Measurements from ENCODE around the gene TMEM25.

Gene TMEM25

DNA sequence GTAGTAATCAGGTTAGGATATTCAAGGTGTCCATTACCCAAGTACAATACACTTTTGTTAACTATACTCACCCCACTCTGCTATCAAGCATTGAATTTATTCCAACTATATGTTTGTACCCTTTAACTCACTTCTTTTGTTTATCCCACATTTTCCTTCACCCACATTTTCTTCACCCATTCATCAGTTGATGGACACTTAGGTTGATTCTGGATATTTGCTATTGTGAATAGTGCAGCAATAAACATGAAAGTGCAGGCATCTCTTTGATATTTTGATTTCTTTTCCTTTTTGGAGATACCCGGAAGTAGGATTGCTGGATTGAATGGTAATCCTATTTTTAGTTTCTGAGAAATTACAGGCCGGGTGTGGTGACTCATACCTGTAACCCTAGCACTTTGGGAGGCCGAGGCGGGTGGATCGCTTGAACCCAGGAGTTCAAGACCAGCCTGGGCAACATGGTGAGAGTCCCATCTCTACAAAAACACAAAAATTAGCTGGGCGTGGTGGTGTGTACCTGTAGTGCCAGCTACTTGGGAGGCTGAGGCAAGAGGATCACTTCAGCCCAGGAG lies 6.5 kb downstream of the TMEM25 start:
- DNase-seq = no peak
- peaks cover 0 to 17% (median under 1%) of the 10 kb centered on the region in 4 donors for H3K4me1 ChIP-seq
- peaks cover 0 to 47% (median 15%) of the 10 kb centered on the region in 3 donors for H3K36me3 ChIP-seq
- H3K27me3 ChIP-seq = no peaks in the 10 kb centered on the region
- TF ChIP-seq, protein P1, sequence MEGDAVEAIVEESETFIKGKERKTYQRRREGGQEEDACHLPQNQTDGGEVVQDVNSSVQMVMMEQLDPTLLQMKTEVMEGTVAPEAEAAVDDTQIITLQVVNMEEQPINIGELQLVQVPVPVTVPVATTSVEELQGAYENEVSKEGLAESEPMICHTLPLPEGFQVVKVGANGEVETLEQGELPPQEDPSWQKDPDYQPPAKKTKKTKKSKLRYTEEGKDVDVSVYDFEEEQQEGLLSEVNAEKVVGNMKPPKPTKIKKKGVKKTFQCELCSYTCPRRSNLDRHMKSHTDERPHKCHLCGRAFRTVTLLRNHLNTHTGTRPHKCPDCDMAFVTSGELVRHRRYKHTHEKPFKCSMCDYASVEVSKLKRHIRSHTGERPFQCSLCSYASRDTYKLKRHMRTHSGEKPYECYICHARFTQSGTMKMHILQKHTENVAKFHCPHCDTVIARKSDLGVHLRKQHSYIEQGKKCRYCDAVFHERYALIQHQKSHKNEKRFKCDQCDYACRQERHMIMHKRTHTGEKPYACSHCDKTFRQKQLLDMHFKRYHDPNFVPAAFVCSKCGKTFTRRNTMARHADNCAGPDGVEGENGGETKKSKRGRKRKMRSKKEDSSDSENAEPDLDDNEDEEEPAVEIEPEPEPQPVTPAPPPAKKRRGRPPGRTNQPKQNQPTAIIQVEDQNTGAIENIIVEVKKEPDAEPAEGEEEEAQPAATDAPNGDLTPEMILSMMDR (IDR thresholded peaks at IDR 0.05) = no peak
- no peak overlapping the region for H3K4me3 ChIP-seq
- intact Hi-C loops (cut with DNase I; ENCODE audit: low total_unique reads) = no loop called here
- H3K9me3 ChIP-seq = no peaks in the 10 kb centered on the region
- peak overlapping the region in 1 of 2 donors; percentile 28 for H3K27ac ChIP-seq

GRCh38 chr11:118544010-118544646 lies 13.1 kb downstream of the TMEM25 start:
- Histone ChIP-seq H3K9me3 (no peaks in the 10 kb centered on the region), H3K27me3 (no peaks in the 10 kb centered on the region), H3K27ac (no peak overlapping the region), H3K4me1 (no peaks in the 10 kb centered on the region), H3K36me3 (peaks cover 0 to 68% (median 44%) of the 10 kb centered on the region in 3 donors), H3K4me3 (no peak overlapping the region)
- TF ChIP-seq, protein P1 (IDR thresholded peaks at IDR 0.05) = no peak
- DNase-seq = peak in 1 of 2 donors; percentile 17
- intact Hi-C loops (cut with DNase I; ENCODE audit: low total_unique reads) = no loop called here

DNA sequence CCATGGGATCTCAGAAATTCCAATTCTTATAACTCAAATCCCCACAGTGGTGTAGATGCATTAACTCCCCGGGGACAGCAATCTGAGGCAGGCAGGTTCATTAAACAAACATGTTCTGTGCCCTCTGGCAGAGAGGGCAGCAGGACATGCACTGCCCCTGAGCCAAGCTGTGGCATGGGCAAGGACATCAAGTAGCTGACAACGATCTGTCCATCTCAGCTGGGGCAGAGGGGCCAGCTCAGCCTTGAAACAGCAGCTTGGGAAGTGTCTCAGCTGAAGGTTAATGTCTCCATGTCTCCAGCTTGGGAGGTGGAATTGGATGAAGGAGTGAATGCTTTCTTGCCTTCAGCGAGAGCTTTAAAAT lies 13.6 kb downstream of the TMEM25 start:
- no peaks in the 10 kb centered on the region for H3K4me1 ChIP-seq
- DNase-seq = peak in 1 of 2 donors; percentile 27
- H3K27ac ChIP-seq = no peak overlapping the region
- peaks cover 0 to 70% (median 44%) of the 10 kb centered on the region in 3 donors for H3K36me3 ChIP-seq
- H3K9me3 ChIP-seq = no peaks in the 10 kb centered on the region
- no peaks in the 10 kb centered on the region for H3K27me3 ChIP-seq
- intact Hi-C loops (cut with DNase I; ENCODE audit: low total_unique reads) = no loop called here
- no peak overlapping the region for H3K4me3 ChIP-seq
- TF ChIP-seq, protein P1 (IDR thresholded peaks at IDR 0.05) = no peak

GRCh38 chr11:118545533-118545932 lies 14.5 kb downstream of the TMEM25 start:
- Histone ChIP-seq H3K27me3 (no peaks in the 10 kb centered on the region), H3K4me1 (no peaks in the 10 kb centered on the region), H3K27ac (no peak overlapping the region), H3K9me3 (no peaks in the 10 kb centered on the region), H3K4me3 (no peak overlapping the region), H3K36me3 (peaks cover 7 to 79% (median 46%) of the 10 kb centered on the region in 3 donors)
- TF ChIP-seq, protein P1 (IDR thresholded peaks at IDR 0.05) = no peak
- intact Hi-C loops (cut with DNase I; ENCODE audit: low total_unique reads) = no loop called here
- DNase-seq = peak in 1 of 2 donors; percentile 15

DNA sequence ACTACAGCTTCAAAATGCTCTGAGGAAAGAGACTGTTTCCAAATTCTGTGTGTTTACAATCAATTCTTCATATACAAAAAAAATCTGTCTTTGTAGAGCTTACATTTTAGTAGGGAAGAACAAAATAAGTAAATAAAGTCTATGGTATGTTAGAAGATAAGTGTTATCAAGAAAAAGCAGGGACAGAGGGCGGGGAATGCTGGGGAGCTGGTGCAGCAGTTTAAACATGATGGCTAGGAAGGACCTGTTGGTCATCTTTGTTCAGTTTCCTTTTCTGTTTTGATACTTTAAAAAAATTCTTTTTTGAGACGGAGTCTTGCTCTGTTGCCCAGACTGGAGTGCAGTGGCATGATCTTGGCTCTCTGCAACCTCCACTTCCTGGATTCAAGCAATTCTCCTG lies 16.1 kb downstream of the TMEM25 start:
- Histone ChIP-seq H3K27ac (no peak overlapping the region), H3K4me3 (no peak overlapping the region), H3K9me3 (no peaks in the 10 kb centered on the region), H3K27me3 (no peaks in the 10 kb centered on the region), H3K36me3 (peaks cover 23 to 86% (median 55%) of the 10 kb centered on the region in 3 donors), H3K4me1 (no peaks in the 10 kb centered on the region)
- TF ChIP-seq, protein P1 (IDR thresholded peaks at IDR 0.05) = no peak
- peak in 1 of 2 donors; percentile 15 for DNase-seq
- intact Hi-C loops (cut with DNase I; ENCODE audit: low total_unique reads) = no loop called here
